Measurements from ENCODE around the gene GTF2H1. TPM values are rescaled to one million over a fixed set of nuclear protein-coding genes. Genes with fewer than 3 reads are reported as not detected.

GTF2H1 gene
- total RNA-seq, 6 experiments from 2014 or later: 13.3 to 30.7 (median 19.7) TPM

DNA sequence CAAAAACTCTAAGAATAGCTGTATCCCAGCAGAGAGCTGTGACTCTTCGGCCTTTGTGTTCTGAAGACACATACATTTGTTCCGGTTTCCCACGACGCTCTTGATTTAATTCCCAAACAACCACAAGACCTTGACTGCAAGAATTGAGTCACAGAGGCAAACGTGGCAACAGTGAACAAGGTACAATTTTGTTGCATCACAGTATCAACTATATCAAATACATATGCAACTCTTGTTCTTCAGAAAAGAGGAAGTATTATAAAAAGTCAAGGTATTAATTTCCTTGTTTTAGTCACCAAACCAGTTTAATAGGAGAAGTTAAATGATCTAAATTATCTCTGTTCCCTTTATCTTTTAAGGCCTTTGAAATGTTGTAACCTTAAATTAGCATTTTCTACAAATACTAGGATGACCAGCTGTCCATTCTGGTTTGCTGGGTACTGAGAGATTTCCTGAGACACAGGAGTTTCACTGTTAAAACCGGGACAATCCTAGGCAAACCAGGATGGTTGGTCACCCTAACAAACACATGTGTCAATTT is 11.5 kb upstream of the GTF2H1 start:
- peak; percentile 64 to 81 (median 66) for ATAC-seq
- H3K9me3 ChIP-seq: no peaks in the 10 kb centered on the region
- peak in 1 of 3 donors; percentile 62 for DNase-seq
- WGBS (ENCODE audit: insufficient coverage, low coverage, low lambda C conversion rate, missing lambda C conversion rate): 24% methylated on average over 6 of the region's 6 CpGs
- peak overlapping the region; percentile 39 to 75 (median 71) for H3K27ac ChIP-seq
- H3K27me3 ChIP-seq: no peaks in the 10 kb centered on the region
- H3K4me3 ChIP-seq: peak overlapping the region in 2 of 3 donors; percentile 7 to 45
- peaks cover 0 to 16% (median 10%) of the 10 kb centered on the region in 4 donors for H3K36me3 ChIP-seq
- intact Hi-C loops (cut with DNase I): no loop called here
- TF ChIP-seq, protein P1, sequence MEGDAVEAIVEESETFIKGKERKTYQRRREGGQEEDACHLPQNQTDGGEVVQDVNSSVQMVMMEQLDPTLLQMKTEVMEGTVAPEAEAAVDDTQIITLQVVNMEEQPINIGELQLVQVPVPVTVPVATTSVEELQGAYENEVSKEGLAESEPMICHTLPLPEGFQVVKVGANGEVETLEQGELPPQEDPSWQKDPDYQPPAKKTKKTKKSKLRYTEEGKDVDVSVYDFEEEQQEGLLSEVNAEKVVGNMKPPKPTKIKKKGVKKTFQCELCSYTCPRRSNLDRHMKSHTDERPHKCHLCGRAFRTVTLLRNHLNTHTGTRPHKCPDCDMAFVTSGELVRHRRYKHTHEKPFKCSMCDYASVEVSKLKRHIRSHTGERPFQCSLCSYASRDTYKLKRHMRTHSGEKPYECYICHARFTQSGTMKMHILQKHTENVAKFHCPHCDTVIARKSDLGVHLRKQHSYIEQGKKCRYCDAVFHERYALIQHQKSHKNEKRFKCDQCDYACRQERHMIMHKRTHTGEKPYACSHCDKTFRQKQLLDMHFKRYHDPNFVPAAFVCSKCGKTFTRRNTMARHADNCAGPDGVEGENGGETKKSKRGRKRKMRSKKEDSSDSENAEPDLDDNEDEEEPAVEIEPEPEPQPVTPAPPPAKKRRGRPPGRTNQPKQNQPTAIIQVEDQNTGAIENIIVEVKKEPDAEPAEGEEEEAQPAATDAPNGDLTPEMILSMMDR (IDR thresholded peaks at IDR 0.05): no peak
- peak; percentile 97 for TF ChIP-seq POLR2A (IDR thresholded peaks at IDR 0.05)
- peaks cover 0 to 38% (median 0%) of the 10 kb centered on the region in 4 donors for H3K4me1 ChIP-seq

DNA sequence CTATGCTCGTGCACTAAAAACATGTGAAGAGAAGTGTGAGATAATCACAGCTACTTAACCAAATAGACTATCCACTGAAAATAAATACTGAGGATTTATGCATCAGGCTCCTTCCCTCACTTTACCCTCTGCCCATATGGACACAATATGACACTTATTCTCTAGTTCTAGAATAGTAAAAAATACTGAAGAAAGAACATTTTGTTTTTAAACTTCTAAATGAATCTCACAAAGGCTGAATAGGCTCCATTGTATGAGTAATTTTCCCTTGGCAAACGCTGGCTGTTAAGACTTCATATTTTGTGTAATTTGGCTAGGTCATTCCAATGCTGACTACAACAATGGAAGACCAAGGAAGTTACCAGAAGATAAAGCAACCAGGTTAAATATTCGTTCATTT is 10.4 kb upstream of the GTF2H1 start:
- DNase-seq: no peak
- intact Hi-C loops (cut with DNase I): no loop called here
- Histone ChIP-seq H3K36me3 (peaks cover 0 to 12% (median 7%) of the 10 kb centered on the region in 4 donors), H3K4me1 (peaks cover 0 to 38% (median 0%) of the 10 kb centered on the region in 4 donors), H3K27me3 (no peaks in the 10 kb centered on the region), H3K4me3 (no peak overlapping the region), H3K9me3 (no peaks in the 10 kb centered on the region), H3K27ac (peak overlapping the region in 2 of 3 donors; percentile 23 to 75)
- 72% methylated on average over 3 of the region's 3 CpGs for WGBS (ENCODE audit: insufficient coverage, low coverage, low lambda C conversion rate, missing lambda C conversion rate)
- TF ChIP-seq POLR2A (IDR thresholded peaks at IDR 0.05): no peak
- TF ChIP-seq, protein P1 (IDR thresholded peaks at IDR 0.05): no peak
- peak in 1 of 4 donors; percentile 26 for ATAC-seq

DNA sequence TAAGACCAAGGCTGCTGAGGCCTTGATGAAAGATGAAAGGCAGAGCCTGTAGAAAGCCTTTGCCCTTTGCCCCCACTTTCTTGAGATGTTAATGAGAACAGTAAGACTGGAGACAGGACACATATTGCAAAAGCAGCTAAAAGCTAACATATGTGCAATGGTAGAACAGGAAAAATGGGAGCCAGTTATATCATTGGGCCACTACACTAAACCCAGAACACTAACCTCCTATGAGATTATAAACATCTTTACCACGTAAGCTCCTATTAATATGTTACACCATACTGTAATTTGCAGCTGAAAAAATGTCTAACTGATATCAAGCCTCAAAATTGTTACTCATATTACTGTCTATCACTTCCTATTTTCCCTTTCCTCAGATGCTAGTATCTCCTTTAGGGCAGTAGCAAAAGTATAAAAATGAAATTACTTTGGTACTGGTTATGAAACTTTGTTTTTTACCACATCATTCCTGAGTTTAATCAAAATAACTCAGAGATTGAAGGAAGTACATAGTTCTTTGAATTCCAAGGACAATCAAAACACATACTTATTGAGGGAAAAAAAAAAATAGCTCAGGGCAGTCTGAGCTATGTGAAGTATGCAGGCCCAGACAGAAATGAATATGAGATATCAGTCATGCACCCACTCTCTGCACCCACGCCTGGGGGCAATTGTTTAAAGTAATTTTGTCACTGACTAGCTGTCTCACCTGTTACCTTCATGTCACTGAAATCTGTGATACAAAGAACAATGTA is 9.5 kb upstream of the GTF2H1 start:
- no peaks in the 10 kb centered on the region for H3K9me3 ChIP-seq
- no peak overlapping the region for H3K4me3 ChIP-seq
- DNase-seq (no peak), ATAC-seq (no peak)
- WGBS (ENCODE audit: insufficient coverage, low coverage, low lambda C conversion rate, missing lambda C conversion rate): 75% methylated on average over 2 of the region's 2 CpGs
- TF ChIP-seq, protein P1 (IDR thresholded peaks at IDR 0.05): no peak
- TF ChIP-seq POLR2A (IDR thresholded peaks at IDR 0.05): no peak
- intact Hi-C loops (cut with DNase I): no loop called here
- peaks cover 0 to 12% (median 7%) of the 10 kb centered on the region in 4 donors for H3K36me3 ChIP-seq
- no peaks in the 10 kb centered on the region for H3K27me3 ChIP-seq
- peak overlapping the region in 1 of 3 donors; percentile 23 for H3K27ac ChIP-seq
- peaks cover 0 to 30% (median 0%) of the 10 kb centered on the region in 4 donors for H3K4me1 ChIP-seq

DNA sequence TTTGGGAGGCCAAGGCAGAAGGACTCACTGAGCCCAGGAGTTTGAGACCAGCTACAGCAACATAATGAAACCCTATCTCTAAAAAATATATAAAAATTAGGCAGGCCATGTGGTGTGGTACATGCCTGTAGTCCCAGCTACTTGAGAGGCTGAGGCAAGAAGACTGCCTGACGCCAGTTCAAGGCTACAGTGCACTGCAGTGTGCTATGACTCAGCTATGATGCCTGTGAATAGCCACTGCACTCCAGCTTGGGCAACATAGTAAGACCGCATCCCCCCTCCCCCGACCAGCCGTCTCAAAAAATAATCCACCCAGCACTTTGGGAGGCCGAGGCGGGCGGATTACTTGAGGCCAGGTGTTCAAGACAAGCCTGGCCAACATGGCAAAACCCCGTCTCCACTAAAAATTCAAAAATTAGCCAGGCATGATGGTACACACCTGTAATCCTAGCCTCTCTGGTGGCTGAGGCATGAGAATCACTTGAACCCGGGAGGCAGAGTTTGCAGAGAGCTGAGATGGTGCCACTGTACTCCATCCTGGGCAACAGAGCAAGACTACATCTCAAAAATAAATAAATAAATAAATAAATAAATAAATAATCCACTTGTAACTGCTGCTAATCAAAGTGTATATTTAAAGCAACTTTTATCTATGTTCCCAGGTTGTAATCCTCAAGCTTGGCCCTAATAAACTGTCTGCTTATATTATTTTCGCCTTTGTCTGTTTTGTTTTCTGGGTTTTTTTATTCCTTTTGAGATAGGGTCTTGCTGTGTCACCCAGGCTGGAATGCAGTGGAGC is 8.2 kb upstream of the GTF2H1 start:
- WGBS (ENCODE audit: insufficient coverage, low coverage, low lambda C conversion rate, missing lambda C conversion rate): 62% methylated on average over 4 of the region's 10 CpGs
- TF ChIP-seq, protein P1 (IDR thresholded peaks at IDR 0.05): no peak
- TF ChIP-seq POLR2A (IDR thresholded peaks at IDR 0.05): no peak
- Histone ChIP-seq H3K36me3 (peaks cover 0 to 7% (median under 1%) of the 10 kb centered on the region in 4 donors), H3K4me1 (peaks cover 0 to 24% (median 0%) of the 10 kb centered on the region in 4 donors), H3K4me3 (no peak overlapping the region), H3K27ac (no peak overlapping the region), H3K27me3 (no peaks in the 10 kb centered on the region), H3K9me3 (no peaks in the 10 kb centered on the region)
- DNase-seq (no peak), ATAC-seq (no peak)
- intact Hi-C loops (cut with DNase I): no loop called here
